ENCODE measurements around the gene ZDHHC8. TPM values are rescaled to one million over a fixed set of nuclear protein-coding genes. Genes with fewer than 3 reads are reported as not detected.

Gene ZDHHC8
- total RNA-seq, 1 donor from 2014 or later: 51.6 TPM

DNA sequence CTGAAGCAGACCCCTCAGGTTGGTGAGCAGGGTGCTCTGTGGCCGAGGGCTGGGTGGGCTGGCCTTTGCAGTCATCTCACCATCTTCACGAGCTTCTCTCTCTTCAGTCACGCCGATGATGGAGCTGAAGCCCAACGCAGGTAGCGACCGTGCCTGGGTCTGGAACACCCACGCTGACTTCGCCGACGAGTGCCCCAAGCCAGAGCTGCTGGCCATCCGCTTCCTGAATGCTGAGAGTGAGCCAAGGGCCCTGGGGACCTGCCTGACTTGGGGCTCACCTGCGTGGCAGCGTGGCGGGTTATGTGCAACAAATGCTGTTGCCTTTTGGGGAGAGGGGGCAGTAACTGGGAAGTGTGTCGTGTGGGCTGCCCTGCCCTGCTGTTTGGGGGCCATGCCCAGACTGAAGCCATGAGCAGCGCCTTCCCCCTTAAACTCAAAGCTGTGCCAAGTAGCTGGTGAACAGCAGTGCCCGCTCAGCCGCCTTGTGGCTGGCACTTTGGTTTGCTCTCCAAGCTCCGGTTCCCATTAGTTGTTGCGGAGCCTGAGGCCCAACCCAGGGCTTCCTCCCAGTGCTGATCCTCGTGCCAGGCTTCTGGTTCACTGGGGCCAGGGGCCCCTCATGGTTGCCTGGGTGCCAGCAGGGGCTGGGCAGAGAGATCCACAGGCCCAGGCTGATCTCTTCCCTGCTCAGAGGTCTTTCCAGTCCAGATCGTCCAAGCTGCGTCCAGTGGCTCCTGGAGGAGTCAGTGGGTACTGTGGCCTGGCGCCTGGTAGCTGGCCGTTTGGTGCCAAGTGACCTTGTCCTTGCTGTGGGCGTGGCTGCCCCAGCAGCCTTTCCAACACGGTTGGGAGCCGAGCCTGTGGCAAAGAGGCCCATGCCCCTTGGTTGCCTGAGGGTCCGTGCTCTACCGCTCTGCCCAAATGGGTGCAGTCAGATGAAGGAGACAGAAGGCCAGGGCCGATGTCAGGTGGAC is 6.1 kb upstream of the ZDHHC8 start:
- intact Hi-C loops (cut with micrococcal nuclease): no loop called here
- ATAC-seq: no peak
- no peak for DNase-seq

DNA sequence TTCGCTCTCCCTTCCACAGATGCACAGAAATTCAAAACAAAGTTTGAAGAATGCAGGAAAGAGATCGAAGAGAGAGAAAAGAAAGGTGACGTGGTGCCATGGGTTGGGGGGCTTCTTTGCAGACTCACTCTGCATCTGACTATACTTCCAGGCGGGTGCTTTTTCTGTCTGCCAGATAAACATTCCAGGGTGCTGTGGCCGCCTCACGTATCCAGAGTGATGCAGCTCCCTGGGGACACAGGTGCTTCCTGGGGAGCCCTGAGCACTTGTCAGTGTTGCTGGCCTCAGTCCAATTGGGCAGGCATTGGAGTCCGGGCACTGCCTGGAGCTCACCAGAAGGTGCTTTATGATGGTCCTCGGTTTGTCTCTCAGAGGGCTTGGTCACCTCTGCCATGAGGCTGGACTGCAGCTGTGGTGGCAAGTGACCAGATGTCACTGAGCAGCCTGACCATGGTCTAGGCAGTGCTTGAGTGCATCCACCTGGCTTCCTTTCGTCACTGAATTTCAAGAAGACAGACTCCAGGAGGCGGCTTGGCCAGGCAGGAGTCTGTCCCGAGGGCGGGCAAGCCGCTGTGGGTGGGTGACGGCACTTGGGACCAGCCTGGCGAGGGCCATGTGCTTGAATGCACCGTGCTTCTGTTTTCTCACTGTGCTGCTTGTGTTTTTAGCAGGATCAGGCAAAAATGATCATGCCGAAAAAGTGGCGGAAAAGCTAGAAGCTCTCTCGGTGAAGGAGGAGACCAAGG is 5.1 kb upstream of the ZDHHC8 start:
- intact Hi-C loops (cut with micrococcal nuclease): no loop called here
- DNase-seq (no peak), ATAC-seq (no peak)

DNA sequence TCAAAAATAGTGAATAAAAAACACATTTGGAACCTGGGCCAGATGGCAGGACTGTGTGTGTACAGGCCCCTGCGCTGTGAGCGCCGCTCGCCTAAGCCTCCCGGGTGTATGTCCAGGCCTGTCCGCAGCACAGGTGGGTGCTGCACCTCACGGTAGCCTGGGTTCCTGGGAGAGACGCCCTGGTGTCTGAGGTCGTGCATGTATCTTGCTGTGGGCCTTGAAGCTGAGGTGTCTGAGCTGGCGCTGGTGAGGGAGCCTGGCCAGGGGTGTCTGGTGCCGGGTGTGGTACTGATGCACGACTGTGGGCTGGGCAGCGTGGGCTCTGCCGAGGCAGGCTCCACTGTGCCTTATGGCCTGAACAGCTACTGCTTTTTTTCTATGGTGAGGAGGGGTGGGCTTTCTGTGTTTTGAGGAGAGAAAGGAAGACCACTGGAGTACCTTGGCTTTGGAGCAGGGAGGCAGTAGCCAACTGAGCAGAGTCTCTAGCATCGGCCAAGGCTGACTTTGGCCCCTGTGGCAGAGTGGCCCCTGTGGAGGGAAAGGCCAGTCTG is 4.2 kb upstream of the ZDHHC8 start:
- DNase-seq: no peak
- intact Hi-C loops (cut with micrococcal nuclease): no loop called here
- ATAC-seq: no peak

DNA sequence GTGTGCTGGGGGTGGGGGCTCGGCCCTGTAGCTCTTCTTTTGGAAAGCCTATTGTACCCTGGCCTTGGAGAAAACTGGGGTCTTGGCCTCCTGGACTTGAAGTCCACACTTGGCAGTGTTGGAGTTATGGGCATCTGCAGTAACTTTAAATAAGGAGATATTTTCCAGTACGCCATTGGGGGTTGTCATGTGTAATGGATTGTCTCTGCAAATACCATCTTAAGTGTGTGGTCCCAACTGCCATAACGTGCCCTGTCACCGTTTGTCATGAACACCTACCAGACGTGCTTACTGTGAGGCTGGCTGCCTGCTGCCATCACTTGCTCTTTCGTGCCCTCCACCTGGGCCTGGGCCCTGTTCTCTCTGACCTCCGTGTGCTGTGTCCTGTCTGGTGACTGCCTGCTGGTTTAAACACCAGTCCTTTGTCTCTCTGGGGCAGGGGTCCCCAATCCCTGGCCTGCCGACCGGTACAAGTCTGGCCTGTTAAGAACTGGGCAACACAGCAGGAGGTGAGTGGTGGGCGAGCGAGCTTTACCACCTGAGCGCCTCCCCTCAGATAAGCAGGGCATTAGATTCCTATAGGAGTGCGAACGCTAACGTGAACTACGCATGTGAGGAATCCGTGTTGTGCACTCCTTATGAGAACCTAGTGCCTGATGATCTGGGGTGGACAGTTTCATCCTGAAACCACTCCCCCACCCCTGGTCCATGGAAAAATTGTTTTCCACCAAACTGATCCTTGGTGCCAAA is 3.6 kb upstream of the ZDHHC8 start:
- ATAC-seq (no peak), DNase-seq (no peak)
- intact Hi-C loops (cut with micrococcal nuclease): no loop called here

DNA sequence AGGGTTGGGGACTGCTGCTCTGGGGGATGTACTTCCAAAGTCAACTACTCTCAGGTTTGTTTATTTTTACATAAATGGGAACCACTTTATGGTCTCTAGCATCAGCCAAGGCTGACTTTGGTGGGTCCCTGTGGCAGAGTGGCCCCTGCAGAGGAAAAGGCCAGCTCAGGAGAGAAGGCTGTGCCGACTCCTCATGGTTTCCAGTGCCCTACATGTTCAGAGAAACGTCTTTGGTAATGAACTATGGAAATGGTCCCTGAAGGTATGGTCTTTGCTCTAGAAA is 3.0 kb upstream of the ZDHHC8 start:
- DNase-seq: no peak
- no peak for ATAC-seq
- intact Hi-C loops (cut with micrococcal nuclease): no loop called here

DNA sequence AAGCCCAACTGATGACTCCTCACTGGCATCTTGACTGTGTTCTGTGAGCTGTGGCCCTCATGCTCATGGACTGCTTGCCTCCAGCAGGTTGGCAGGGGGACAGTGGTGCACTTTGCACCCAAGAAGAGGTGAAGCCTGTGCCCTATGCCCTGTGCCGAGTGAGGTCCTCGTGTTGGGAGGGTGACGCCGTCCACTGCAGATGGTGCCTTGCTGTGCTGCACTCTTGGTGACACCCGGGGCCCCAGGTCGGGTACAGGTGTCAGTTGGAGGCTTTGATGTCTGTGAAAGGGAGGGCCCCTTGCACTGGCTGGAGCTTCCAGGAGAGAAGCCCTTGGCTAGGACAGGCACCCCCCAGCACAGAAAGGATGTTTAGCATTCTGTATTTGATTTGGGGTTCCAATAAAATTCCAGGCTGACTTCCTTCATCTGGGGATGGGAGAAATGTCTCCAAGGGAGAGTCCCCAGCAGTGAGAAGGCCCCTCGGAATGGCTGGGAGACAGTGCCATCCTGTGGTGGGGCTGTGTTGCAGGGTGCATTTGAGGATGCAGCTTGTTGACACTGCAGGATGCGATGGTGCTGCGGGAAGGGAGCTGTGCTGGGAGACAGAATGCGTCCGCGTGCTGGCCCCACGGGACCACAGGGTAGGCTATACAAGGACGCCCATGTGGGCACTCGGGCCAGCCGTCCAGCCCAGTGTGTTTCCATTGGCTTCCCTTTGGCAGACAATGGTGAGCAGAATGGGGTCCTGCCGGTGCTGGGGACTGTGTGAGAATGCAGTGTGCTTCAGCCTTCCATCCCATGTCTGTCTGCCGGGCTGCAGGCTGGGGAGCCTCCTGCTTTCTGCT is 2.5 kb upstream of the ZDHHC8 start:
- DNase-seq (no peak), ATAC-seq (no peak)
- intact Hi-C loops (cut with micrococcal nuclease): no loop called here

DNA sequence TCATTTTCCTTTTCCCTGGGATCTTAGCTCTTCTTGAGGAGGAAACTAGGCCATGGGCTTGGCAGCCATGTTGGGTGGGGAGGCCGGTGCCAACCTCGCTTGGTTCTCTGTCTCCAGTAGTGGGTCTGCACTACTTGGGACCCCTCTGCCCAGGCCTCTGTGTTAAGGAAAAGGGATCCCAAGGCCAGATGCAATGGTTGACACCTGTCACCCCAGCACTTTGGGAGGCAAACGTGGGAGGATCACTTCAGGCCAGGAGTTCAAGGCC is 1.9 kb upstream of the ZDHHC8 start:
- intact Hi-C loops (cut with micrococcal nuclease): no loop called here
- ATAC-seq (no peak), DNase-seq (no peak)

DNA sequence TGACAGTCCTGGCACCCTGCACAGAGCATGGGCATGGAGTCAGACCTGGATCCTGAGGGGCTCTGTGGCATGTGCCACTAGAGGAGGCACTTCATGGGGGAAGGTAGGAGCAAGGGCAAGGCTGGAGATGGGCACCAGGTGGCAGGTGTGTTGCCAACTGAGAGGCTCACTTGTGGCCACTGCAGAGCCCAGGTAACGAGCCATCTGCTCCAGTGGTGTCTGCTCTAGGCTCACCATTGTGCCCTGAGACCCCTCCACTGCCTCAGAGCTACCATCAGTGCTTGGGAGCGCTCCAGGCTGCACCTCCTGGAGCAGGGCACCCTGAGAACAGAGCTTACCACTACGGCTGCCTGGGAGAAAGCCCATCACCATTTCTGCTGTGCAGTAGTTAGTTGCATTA is 1.3 kb upstream of the ZDHHC8 start:
- ATAC-seq: no peak
- no peak for DNase-seq
- intact Hi-C loops (cut with micrococcal nuclease): no loop called here

DNA sequence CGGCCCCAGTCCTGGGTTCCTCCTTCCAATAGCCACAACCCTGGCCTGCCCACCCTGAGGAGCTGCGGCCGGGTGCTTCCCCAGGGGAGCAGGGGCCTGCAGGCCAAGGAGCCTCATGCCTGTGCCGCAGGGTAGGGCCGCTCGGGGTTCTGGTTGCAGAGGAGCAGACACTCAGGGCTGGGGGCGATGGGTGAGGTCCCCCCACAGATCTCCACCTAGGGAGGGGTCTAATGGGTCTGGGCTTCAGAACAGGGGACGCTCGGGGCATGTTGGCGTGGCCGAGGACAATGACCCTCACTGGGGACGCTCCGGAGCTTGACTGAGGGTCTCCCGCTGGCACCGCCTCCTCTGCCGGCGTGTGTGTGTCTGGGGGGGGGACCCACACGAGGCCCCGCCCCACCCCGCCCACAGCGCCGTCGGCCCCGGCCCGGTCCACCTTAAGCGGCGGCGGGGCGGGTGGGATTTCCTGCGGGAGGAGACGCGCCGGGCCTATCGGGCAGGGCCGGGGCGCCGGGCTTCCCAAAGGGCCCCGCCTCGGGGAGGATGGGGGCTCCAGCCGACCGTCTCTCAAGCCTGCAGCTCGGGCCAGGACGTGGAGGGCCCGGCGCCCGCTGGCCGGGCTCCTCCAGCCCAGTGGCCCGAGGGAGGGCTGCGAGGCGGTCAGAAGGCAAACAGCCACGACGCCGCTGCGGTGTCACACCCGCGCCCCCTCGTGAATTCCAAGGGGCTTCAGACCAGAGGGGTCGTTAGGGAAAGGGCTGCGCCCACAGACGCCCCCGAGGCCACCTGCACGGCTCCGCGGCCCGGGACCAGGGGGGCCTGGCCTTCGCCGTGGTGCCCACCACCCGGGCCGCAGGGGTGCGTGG is 640 bp upstream of the ZDHHC8 start:
- ATAC-seq (peak; percentile 91), DNase-seq (peak; percentile 96)
- intact Hi-C loops (cut with micrococcal nuclease): no loop called here

DNA sequence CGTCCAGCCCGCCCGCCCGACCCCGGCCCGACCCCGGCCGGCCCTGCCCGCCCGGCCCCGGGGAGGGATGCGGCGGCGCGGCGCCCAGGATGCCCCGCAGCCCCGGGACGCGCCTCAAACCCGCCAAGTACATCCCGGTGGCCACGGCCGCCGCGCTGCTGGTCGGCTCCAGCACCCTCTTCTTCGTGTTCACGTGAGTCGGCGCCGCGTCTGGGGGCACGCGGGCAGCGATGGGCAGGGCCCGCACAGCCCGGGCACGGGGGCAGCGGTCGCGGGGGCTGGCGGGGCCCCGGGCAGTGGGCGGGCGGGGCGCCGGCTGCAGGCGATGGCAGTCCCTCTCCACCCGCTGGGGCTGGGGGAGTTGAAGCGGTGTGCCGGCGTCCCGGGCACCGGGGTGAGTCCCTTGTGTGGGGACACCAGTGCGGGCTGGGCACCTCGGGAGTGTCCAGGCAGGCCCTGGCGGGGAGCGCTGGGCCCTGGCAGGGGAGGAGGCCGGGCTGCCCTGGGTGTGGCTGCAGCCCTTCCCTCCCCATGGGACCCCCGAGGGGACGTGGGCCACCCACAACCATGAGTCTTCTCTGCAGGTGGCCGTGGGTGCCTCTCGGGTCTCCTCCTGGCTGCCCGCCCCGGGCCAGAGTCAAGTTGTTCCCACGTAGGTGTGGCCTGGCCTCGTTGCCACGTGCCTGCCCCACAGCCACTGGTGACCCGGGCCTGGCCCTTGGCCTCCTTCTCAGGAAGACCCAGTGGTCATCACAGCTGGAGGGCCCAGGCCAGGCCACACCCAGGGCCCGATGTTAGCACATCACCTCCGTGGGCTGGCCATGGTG is 468 bp downstream of the ZDHHC8 start:
- DNase-seq (peak; percentile 70), ATAC-seq (no peak)
- intact Hi-C loops (cut with micrococcal nuclease): no loop called here

DNA sequence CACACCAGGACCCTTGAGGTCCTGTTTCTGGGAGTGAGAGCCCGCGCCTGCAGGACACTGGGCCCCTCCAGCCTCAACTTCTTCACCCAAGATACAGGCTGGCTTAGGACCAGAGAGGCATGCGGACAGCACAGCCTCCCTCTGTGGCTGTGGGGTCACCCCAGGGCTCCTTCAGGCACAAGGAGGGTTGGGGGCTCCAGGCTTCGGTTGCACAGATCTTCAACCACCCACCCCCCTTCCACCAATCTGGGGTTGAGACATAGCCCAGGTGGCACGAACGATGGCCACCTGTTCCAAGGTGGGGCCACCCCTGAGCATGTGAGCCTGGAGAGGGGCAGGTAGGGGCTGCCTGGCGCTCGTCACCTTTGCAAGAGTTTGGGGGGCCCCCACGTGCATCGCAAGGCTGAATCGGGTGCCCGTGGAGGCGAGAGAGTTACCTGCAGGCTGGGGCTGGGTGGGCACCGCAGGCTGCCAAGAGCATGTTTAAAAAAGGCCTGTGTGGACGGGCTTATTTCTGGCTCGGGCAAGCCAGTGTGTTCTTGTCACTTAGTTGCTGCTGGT is 1.2 kb downstream of the ZDHHC8 start:
- intact Hi-C loops (cut with micrococcal nuclease): no loop called here
- ATAC-seq (no peak), DNase-seq (no peak)

DNA sequence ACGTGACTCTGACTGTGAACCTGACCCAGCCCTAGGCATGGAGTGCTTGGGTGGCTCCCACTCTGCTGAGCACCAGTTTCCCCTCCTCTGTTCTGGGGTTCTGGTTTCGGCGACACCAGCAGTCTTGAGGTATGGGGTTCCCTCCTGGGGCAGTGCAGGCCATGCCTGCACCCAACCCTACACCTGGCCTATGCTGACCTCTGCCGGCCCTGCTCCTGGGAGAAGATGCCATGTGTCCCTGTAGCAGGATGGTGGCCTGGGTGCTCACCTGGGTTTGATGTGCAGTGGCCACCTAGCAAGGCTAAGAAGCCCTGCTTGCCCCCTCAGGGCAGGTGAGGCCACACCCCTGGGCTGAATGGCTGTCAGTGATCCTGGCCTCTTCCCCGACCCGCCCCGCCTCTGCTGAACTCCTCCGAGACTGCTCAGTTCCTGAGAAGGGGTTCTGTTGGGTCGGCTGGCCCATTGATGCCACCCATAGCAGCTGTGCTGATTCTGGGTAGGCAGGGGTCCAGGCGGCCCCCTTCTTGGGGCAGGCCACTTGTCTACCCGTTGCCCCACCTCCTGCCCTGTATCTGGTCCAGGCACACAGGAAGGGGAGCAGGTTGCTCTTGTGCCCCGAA is 2.4 kb downstream of the ZDHHC8 start:
- ATAC-seq: no peak
- intact Hi-C loops (cut with micrococcal nuclease): no loop called here
- no peak for DNase-seq

DNA sequence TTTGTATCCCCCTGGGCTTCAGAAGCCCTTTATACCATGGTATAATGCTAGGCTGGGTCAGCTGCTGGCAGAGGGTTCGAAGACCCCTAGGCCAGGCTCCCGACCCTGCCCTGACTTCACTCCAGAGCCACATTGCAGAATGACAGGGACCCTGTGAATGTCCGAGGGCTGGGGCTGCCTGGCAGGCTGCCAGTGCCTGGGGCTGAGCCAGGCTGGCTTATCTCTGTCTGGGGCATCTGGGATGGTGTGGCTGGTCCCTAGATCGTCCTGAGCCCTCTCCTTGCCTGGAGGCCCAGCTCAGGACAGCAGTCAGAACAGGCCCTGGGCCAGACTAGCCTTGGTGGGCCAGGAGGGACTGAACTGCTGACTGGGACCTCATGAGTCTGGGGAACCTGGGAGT is 3.7 kb downstream of the ZDHHC8 start:
- ATAC-seq: no peak
- intact Hi-C loops (cut with micrococcal nuclease): no loop called here
- DNase-seq: no peak

DNA sequence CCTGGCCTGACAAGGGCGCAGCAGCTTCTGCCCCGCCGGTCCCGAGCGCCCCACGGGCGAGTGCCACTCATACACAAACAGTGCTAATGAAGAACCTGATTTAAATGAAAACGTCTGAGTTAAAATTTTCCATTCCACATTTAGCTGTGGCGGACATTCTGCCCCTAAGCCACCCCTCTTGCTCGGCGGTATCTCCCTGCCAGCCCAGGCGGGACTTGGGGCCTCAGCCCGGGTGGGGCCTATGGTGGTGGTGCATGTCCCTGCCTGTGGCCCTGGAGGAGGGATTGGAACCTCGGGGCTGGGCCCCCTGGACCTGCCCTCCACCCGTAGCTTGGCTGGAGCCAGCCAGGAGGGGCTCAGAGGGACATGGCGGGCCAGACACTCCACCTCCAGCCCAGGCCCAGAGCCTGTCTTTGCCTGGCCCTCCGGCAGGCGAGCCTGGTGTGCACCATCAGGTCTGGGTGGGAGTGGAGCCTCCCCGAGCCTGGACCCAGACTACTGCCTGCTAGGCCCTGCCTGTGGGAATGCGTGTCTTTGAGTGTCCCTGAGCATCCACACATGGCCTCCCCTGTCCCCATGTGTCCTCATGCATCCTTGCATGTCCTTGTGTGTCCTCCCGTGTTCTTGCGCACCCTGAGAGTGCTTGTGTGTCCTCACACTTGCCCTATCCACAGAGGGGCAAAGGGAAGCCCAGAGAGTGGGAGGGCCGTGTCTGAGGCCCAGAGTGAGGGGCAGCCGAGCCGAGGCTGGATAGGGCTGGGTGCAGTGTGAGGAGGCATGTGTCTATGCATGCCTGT is 4.4 kb downstream of the ZDHHC8 start:
- ATAC-seq (no peak), DNase-seq (no peak)
- intact Hi-C loops (cut with micrococcal nuclease): no loop called here

DNA sequence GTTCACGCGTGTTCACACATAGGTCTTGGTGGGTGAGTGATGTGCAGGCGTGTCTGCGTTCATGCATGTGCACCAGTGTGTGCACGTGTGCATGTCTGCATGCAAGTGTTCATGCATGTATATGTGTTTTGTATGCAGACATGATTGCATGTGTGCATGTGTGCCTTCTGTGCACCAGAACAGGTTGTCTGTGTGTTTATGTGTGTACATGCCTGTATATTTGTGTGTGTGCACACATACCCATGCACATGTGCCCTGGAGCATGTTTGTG is 4.9 kb downstream of the ZDHHC8 start:
- DNase-seq (no peak), ATAC-seq (no peak)
- intact Hi-C loops (cut with micrococcal nuclease): no loop called here

DNA sequence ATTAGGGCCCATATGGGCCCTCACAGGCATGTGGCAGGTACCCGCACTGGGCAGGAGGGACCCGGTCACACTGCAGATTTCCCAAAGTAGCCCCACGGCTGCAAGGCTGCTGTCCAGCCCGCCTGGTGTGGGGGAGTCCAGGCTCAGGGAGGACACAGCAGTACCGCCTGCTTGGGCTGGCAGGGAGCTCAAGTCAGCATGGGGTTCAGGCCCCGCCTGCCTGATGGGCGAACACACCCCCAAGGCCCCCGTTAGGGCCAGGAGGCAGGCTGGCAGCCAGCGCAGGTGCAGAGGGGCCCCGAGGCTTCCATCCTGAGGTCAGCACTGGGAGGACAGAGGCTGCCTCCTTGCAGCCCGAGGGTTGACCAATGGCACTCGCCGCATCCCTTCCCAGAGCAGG is 5.5 kb downstream of the ZDHHC8 start:
- no peak for ATAC-seq
- intact Hi-C loops (cut with micrococcal nuclease): no loop called here
- DNase-seq: no peak

Data from left ventricle myocardium superior (tissue), 1 donor.